Chondrocyte (in vitro differentiated cells): ENCODE results near the gene ALDH8A1. TPM values are rescaled to one million over a fixed set of nuclear protein-coding genes. Genes with fewer than 3 reads are reported as not detected.

Experiments used
- DNase-seq: peaks from one replicate; pipeline ENCODE4 v3.0.0; 2021; ENCODE audit warnings: mixed read lengths, low spot score
- H3K27ac Mint-ChIP-seq: one replicate; pipeline ENCODE4 v1.8.0; 2021; ENCODE audit warnings: mild to moderate bottlenecking, moderate library complexity, mixed read lengths; ENCODE audit not compliant: unreplicated experiment
- H3K27me3 Mint-ChIP-seq: 2 replicates; pipeline ENCODE4 v1.8.0; 2021; ENCODE audit warnings: low read depth, mixed read lengths
- H3K36me3 Mint-ChIP-seq: 2 replicates; pipeline ENCODE4 v1.8.0; 2021; ENCODE audit warnings: low read depth, mixed read lengths
- H3K4me1 Mint-ChIP-seq: 2 replicates; pipeline ENCODE4 v1.8.0; 2021; ENCODE audit warnings: low read depth, mild to moderate bottlenecking, mixed read lengths
- H3K4me3 Mint-ChIP-seq: one replicate; pipeline ENCODE4 v1.8.0; 2021; ENCODE audit warnings: mild to moderate bottlenecking, moderate library complexity, mixed read lengths; ENCODE audit not compliant: unreplicated experiment
- H3K9me3 Mint-ChIP-seq: 2 replicates; pipeline ENCODE4 v1.8.0; 2021; ENCODE audit warnings: low read depth, mixed read lengths
- total RNA-seq: library from RNA; stranded (reverse); gene quantifications from 3 replicates; pipeline ENCODE4 v1.2.1, GENCODE V29; 2021
- TF ChIP-seq, protein P1 (sequence below): fragments of 200-600 bp; sonication (generic); IDR thresholded peaks from 2 replicates; pipeline ENCODE4 v1.5.0; 2021; ENCODE audit warnings: antibody characterized with exemption, mild to moderate bottlenecking, moderate library complexity

ALDH8A1 gene
- total RNA-seq, 1 donor from 2014 or later = 0.40 TPM

- DNase-seq = no peak
- Mint-ChIP-seq H3K9me3 (peaks cover 3% of the 10 kb centered on the region), H3K4me3 (no peak overlapping the region), H3K27me3 (no peaks in the 10 kb centered on the region), H3K27ac (no peak overlapping the region), H3K4me1 (no peaks in the 10 kb centered on the region), H3K36me3 (peaks cover 4% of the 10 kb centered on the region)
- TF ChIP-seq, protein P1, sequence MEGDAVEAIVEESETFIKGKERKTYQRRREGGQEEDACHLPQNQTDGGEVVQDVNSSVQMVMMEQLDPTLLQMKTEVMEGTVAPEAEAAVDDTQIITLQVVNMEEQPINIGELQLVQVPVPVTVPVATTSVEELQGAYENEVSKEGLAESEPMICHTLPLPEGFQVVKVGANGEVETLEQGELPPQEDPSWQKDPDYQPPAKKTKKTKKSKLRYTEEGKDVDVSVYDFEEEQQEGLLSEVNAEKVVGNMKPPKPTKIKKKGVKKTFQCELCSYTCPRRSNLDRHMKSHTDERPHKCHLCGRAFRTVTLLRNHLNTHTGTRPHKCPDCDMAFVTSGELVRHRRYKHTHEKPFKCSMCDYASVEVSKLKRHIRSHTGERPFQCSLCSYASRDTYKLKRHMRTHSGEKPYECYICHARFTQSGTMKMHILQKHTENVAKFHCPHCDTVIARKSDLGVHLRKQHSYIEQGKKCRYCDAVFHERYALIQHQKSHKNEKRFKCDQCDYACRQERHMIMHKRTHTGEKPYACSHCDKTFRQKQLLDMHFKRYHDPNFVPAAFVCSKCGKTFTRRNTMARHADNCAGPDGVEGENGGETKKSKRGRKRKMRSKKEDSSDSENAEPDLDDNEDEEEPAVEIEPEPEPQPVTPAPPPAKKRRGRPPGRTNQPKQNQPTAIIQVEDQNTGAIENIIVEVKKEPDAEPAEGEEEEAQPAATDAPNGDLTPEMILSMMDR = no peak
These were observed 4.5 kb upstream of the ALDH8A1 start for GRCh38 chr6:134954272-134955000.

GRCh38 chr6:134951494-134952263, 1.8 kb upstream of the ALDH8A1 start:
- no peaks in the 10 kb centered on the region for H3K27me3 Mint-ChIP-seq
- no peak overlapping the region for H3K27ac Mint-ChIP-seq
- H3K4me1 Mint-ChIP-seq = no peaks in the 10 kb centered on the region
- H3K9me3 Mint-ChIP-seq = no peaks in the 10 kb centered on the region
- DNase-seq = no peak
- TF ChIP-seq, protein P1 = no peak
- no peak overlapping the region for H3K4me3 Mint-ChIP-seq
- H3K36me3 Mint-ChIP-seq = no peaks in the 10 kb centered on the region

GRCh38 chr6:134950482-134950881, 581 bp upstream of the ALDH8A1 start:
- Mint-ChIP-seq H3K27me3 (no peaks in the 10 kb centered on the region), H3K9me3 (no peaks in the 10 kb centered on the region), H3K4me1 (no peaks in the 10 kb centered on the region), H3K4me3 (no peak overlapping the region), H3K27ac (no peak overlapping the region), H3K36me3 (no peaks in the 10 kb centered on the region)
- no peak for DNase-seq
- TF ChIP-seq, protein P1 = no peak

DNA sequence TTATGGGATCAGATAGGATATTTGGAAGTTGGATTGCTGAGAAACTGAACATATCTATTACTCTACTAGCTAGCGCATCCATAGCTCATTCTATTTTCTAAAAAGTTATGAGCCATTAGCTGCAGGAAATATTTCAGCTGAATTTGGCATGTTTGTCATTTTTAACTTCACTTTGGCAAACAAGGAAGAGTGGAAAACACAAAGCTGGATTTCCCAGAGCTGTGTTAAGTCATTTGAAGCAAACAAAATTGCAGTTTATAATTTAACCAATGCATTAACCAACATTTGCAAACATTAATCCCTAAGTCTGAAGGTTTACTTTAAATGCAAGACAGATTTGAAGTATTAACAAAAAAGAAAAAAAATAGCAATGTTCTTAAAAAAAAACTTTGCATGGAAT, 1.2 kb downstream of the ALDH8A1 start:
- H3K27ac Mint-ChIP-seq = no peak overlapping the region
- H3K4me3 Mint-ChIP-seq = no peak overlapping the region
- no peaks in the 10 kb centered on the region for H3K27me3 Mint-ChIP-seq
- H3K4me1 Mint-ChIP-seq = no peaks in the 10 kb centered on the region
- TF ChIP-seq, protein P1 = no peak
- no peaks in the 10 kb centered on the region for H3K9me3 Mint-ChIP-seq
- no peak for DNase-seq
- H3K36me3 Mint-ChIP-seq = no peaks in the 10 kb centered on the region

DNA sequence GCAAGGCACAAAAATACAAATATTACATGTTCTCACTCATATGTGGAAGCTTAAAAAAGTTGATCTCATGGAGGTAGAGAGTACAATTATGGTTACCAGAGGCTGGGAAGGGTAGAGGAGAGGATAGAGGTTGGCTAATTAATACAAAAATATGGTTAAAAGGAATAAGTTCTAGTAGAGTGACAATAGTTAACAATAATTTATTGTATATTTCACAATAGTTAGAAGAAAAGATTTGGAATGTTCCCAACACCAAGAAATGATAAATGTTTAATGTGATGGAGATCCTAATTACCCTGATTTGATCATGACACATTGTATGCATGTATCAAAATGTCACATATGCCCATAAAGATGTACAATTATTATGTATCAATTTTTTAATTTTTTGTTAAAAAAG, 1.8 kb downstream of the ALDH8A1 start:
- no peaks in the 10 kb centered on the region for H3K27me3 Mint-ChIP-seq
- H3K4me3 Mint-ChIP-seq = no peak overlapping the region
- no peaks in the 10 kb centered on the region for H3K4me1 Mint-ChIP-seq

More for the DNA sequence above, 1.8 kb downstream of the ALDH8A1 start:
- H3K36me3 Mint-ChIP-seq = no peaks in the 10 kb centered on the region
- H3K9me3 Mint-ChIP-seq = no peaks in the 10 kb centered on the region
- no peak for DNase-seq
- TF ChIP-seq, protein P1 = no peak
- H3K27ac Mint-ChIP-seq = no peak overlapping the region
